GM18499 (cell line): ENCODE data around the gene LUC7L.
"Not testable (repeated sequence)": the region's sequence is repeated elsewhere in the genome, so short reads cannot be mapped to it uniquely, and the experiment has no call there.

Experiments used
- ATAC-seq: cut with Tn5 transposase; IDR thresholded peaks from one replicate; pipeline ENCODE4 v1.9.1; 2021; ENCODE audit warnings: moderate number of reproducible peaks; ENCODE audit not compliant: insufficient read depth, unreplicated experiment

The LUC7L gene

GRCh38 chr16:263944-264343 is 34.7 kb upstream of the LUC7L start:
- no peak for ATAC-seq

DNA sequence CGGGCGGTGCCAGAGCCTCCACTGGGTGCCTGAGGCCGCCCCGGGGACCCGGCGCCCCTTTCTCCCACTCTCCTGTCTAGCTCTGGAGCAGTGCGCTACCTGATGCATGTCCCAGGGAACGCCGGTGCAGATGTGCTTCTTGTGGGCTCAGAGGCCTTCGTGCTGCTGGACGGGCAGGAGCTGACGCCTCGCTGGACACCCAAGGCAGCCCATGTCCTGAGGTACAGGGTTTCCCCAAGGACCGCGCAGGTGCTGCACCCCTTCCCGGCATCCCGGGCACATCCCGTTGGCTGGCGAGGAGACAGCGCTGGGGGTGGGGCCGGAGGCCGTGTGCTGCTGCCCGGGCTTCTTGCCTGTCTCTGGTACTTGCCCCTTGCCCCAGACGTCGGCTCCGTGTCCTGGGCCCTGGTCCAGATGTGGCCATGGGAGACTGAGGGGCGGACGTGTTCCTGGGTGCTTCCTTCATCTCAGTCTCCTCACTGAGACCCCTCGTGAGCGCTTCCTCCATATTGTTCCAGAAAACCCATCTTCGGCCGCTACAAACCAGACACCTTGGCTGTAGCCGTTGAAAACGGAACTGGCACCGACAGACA is 34.0 kb upstream of the LUC7L start:
- no peak for ATAC-seq

- ATAC-seq: no peak
Measured at GRCh38 chr16:262121-262745, 33.0 kb upstream of the LUC7L start.

DNA sequence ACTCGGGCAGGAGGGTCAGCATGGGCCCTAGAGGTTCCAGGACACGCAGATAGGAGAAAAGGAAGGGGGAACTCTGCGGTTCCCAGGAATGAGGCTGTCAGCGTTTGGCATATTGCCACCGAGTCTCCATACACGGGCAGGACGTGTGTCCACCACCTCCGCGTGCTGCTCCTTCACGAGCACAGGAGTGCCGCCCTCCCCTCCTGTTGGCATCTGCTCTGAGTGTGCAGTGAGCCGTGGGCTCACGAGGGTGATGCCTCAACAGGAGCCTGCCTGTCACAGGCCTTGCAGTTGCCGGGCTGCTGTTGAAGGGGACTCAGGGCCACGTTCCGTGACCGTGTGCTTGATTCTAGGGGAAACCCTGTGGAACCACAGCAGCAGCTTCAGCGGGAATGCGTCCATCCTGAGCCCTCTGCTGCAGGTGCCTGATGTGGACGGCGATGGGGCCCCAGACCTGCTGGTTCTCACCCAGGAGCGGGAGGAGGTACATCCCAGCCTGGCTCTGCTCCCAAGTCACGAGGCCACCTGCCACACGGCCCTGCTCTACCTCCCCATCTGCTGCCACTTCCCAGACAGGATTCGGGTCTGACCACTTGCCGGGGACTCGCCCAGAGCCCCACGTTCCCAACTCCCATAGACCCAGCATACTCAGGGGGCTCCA is 31.9 kb upstream of the LUC7L start:
- no peak for ATAC-seq

- ATAC-seq: no peak
Measured at GRCh38 chr16:260326-260725, 31.1 kb upstream of the LUC7L start.

DNA sequence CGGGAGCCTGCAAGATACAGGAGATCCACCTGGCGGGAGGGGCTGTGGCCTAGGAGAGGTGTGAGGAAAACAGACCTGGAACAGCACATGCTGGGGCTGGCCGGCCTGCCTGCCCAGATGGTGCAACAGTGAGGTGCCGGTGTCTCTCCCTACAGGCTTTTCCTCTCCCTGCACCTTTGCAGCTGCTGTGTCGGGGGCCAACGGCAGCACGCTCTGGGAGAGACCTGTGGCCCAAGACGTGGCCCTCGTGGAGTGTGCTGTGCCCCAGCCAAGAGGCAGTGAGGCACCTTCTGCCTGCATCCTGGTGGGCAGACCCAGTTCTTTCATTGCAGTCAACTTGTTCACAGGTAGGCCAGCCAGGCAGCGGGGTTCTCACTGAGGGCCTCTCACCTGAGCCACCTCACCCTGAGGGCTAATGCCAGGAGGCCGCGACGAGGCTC is 30.6 kb upstream of the LUC7L start:
- ATAC-seq: no peak

DNA sequence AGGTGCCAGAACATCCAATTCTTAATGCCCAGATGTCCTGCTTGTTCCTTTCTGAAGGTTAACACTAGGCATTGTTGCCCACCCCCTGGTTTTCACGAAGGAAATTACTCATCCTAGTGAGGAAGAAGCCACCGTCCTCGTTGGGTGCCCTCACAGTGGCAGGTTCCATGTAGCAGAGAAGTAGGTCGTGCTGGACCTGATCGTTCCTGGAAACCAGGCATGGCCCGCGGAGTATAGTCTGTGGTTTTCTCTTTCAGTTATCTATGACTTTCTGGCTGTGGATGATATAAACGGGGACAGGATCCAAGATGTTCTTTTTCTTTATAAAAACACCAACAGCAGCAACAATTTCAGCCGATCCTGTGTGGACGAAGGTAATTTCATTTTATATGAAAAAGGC is 30.0 kb upstream of the LUC7L start:
- ATAC-seq: no peak

DNA sequence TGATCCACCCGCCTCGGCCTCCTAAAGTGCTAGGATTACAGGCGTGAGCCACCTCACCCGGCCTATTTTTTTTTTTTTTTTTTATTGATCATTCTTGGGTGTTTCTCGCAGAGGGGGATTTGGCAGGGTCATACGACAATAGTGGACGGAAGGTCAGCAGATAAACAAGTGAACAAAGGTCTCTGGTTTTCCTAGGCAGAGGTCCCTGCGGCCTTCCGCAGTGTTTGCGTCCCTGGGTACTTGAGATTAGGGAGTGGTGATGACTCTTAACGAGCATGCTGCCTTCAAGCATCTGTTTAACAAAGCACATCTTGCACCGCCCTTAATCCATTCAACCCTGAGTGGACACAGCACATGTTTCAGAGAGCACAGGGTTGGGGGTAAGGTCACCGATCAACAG is 28.8 kb upstream of the LUC7L start:
- not testable (repeated sequence) for ATAC-seq

- ATAC-seq: no peak
Measured at GRCh38 chr16:255183-255582, 25.9 kb upstream of the LUC7L start.

- ATAC-seq: no peak
Measured at GRCh38 chr16:254461-254860, 25.2 kb upstream of the LUC7L start.

- ATAC-seq: no peak
Measured at GRCh38 chr16:253833-254232, 24.6 kb upstream of the LUC7L start.

DNA sequence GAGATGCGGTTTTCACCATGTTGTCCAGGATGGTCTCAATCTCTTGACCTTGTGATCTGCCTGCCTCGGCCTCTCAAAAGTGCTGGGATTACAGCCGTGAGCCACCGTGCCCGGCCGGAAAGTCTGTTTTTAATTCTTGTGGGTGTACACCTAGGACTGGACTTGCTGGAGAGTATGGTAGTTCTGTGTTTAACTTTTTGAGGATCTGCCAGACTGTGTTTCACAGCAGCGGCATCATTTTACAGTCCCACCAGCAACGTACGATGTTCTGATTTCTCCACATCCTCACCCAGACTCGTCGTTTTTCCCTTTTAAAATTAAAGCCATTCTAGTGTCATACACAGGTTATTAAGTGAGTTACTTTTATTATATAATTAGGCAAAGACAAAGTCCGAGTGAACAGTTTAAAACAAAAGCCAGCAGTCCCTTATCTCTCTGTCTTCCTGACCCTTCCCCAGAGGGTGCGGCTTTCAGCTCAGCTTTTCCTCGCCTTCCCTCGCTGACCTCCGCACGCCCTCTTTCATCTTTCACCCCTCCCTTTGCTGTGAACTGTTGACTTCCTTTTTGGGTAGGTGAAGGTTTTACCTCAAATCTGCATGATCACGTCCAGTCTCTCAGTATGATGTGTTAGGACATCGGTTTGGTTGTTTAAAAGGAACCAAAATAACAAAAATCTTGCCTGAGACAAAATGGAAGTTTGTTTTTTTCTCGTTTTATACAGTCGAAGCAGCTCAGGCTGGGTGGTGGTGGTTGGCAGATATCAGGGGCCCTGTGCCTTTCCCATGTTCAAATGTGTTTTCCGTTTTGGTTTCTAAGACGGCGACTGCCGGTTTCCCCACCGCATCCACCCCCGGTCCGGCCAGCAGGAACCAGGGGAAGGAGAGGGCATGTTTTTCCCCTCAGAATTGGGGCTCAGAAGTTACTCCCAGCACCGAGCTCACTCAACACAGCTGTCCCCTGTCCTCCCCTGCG is 23.4 kb upstream of the LUC7L start:
- ATAC-seq: no peak

DNA sequence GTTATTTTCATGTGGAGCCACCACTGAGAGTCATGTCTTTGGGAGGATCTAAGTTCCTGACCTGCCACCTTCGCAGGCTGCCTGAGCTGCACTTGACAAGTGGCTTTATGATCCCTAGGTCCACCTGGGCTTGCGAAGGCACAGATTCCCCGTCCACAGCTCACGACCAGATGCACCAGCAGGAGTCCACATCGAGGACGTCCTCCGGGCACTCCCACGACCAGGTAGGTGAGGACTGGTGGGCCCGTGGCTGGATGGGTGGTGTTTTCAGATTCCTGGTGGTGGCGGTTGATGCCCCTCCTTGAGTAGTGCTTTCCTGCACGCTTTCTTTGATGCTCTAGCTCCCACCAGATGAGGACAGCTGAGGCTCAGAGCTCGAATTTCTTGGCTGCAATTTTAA is 20.2 kb upstream of the LUC7L start:
- no peak for ATAC-seq

- no peak for ATAC-seq
Measured at GRCh38 chr16:247027-247426, 17.8 kb upstream of the LUC7L start.

- ATAC-seq: no peak
Measured at GRCh38 chr16:245105-245504, 15.9 kb upstream of the LUC7L start.

GRCh38 chr16:243348-243747 is 14.1 kb upstream of the LUC7L start:
- no peak for ATAC-seq

DNA sequence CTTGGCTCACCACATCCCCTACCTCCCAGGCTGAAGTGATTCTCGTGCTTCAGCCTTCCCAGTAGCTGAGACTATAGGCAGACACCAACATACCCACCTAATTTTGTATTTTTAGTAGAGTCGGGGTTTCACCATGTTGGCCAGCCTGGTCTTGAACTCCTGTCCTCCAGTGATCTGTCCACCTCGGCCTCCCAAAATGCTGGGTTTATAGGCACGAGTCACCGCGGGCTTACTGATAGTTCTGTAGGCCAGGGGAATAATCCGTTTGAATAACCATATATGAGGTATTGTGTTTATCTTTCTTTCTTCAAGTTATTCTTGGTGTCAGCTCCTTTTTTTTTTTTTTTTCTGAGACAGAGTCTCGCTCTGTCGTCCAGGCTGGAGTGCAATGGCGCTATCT is 13.0 kb upstream of the LUC7L start:
- no peak for ATAC-seq

- no peak for ATAC-seq
Measured at GRCh38 chr16:240559-240958, 11.3 kb upstream of the LUC7L start.

- ATAC-seq: no peak
Measured at GRCh38 chr16:239948-240277, 10.7 kb upstream of the LUC7L start.

GRCh38 chr16:234468-235305 is 5.4 kb upstream of the LUC7L start, which contains the start of gene FAM234A:
Gene FAM234A, plus strand, starts transcription at chr16:234821. Its CDS starts 19,593 bp downstream, at chr16:254414.
- peak; percentile 61 for ATAC-seq
